Right renal pelvis (tissue), 4 donors: ENCODE results near the gene HOTAIR. TPM values are rescaled to one million over a fixed set of nuclear protein-coding genes. Genes with fewer than 3 reads are reported as not detected.

Source experiments
- DNase-seq, 4 donors: peaks; one replicate each; pipeline ENCODE4 v3.0.0-alpha.2; 2013; ENCODE audit warnings: low read depth in 4 of 4, low spot score in 3 of 4, missing footprints in 1 of 4
- polyA plus RNA-seq, 4 donors: library from polyadenylated mRNA; unstranded; fragments of 120-200 nt; gene quantifications; one replicate each; pipeline ENCODE4 v1.2.1, GENCODE V29; 2013; ENCODE audit not compliant: insufficient read length in 4 of 4

Gene HOTAIR
- polyA plus RNA-seq, 4 donors, result 1.0 to 4.1 (median 1.5) TPM

DNA sequence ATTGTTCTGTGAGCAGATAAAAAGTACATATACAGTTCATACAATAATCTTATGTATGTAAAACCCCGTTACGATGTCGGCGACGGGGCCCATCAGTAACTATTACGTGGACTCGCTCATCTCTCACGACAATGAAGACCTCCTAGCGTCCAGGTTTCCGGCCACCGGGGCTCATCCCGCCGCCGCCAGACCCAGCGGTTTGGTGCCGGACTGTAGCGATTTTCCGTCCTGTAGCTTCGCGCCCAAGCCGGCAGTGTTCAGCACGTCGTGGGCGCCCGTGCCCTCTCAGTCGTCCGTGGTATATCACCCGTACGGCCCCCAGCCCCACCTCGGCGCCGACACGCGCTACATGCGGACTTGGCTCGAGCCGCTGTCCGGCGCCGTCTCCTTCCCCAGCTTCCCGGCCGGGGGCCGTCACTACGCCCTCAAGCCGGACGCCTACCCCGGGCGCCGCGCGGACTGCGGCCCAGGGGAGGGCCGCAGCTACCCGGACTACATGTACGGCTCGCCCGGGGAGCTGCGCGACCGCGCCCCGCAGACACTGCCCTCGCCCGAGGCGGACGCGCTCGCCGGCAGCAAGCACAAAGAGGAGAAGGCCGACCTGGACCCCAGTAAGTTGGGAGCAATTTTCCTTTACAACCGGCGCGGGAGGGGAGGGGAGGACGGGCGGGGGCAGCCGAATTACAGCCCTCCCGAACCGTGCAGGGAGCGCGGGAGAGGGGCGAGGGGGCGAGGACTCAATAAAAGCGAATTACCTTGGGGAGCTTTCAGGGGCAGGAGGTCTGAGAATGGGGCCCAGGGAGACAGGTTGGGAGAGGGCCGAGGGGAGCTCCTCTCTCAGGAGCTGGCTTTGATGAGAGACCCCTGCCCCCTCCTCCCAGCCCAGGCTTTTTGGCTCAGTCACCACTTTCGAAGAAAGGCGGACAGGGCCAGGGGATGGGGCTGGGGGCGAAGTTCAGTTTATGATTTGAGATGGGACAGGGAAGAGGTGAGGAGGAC lies 25.7 kb upstream of the HOTAIR start, which contains the start of gene HOXC9:
HOXC9 (plus strand) TSS at position 46 of the 999 bp plus-strand sequence; CDS start at position 74, 28 bp downstream.
- DNase-seq, result no peak

DNA sequence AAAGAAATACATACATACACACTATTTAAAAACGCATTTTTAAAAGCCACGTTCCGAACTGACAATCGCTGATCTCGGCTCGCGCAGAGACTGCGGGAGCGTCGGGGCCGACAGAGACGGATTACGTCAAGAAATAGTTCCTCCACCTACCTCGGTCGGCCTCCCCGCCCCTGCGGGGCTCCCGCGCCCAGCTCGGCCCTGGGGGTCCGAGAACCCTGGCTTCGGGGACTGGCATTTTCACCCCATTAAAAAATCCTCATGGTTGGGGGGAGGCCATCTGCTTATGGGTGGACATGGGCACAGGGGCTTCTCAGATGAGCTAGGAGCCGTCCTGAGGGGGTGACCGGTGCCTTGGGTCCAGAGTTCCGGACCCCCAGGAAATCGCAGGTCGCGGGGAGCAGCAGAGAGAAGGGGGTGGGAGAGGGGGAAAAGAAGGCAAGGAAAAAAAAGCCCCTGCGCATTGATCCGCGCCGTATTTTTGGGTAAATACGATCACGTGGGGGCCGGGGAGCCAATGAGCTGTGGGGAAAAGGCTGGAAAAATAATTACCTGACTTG lies 24.9 kb upstream of the HOTAIR start:
- no peak for DNase-seq

DNA sequence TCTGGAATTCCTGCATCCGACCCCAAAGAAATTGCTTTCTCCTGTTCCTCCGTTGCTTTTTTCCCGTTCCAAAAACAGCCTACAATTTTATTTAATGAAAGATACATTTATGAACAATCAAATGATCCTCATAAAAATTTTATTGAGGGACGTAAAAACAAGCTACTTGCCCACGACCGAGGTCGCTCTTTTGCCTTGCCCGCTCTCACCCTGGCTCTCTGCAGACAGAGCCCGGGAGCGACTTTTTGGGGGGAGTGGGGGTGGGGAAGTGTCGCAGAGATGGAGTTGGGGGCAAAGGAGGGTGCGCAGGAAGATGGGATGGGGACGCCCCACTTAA lies 24.1 kb upstream of the HOTAIR start:
- no peak for DNase-seq

DNA sequence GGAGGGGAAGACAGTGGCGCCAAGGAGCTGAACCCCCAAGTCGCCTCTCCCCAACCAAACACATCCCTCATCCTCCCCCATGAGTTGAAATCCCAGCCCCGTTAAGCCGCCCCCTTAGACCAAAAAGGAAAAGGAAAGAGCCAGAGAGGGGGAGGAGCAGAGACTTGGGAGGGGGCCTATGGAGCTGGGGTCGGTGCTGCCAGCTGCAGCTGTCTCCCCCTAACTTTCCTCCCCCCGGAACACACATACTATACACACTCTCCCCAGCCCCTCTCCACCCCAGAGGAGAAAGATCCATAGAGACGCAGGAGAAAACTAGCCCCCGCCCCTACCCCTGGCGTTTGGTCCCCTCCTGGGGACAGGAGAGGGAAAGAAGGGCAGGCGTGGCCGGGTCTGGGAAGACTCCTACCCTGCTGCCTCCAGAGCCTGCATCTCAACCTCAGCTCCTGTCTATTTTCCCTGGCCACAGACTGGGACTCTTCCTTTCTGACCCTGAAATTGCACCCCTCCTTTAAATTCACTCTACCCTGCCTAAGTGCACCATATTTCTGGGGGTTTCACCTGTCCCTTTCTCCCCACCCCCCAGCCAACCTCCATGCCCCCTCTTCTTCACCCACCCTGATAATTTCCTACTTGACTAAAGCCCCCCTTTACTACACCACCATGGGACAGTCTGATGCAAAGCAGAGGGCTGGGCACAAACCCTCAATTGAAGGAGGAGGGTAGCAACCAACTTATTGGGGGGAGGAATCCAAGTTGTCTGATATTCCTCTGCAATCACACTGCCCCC lies 23.6 kb upstream of the HOTAIR start:
- DNase-seq, result no peak

DNA sequence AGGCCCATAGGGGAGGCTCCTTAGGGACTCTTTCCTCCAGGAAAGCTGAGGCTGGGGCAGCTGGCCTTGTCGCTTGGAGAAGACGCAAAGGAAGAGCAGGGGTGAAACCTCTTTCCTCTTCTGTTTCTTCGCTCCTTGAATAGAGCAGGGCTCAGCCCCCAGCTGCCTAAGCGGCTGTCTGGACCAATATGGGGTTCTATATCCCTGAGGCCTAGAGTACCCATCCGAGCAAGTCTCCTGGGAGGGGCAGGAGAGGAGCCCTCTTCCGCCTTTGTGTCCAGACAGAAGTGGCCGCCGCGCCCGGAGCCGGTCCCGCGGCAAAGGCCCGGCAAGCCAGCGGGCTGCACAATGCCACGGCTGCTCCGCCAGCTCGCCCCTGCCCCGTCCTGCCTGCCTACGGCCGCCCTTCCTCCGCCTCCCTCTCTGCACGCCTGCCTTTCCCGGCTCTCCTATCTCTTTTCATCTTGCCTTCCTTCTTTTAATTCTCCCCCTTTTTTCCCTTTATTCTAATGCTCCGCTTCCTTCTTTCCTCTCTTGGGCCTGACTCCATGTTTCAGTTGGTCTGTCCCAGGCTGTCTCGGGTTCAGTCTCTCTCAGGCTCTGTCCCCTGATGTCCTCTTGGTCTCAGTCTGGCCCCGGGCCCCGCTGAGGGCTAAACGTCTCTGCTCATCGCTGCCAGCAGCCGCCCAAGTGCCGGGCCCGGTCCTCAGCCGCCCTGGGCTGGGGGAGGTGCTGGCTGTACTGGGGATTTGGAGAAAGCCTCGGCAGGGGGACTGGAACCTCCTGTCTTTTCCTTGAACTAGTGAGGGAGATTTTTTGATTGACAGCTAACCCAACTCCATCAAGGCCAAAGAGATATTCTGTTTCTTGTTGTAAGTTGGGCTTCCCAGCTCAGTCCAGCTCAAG lies 22.7 kb upstream of the HOTAIR start:
- DNase-seq, result no peak

DNA sequence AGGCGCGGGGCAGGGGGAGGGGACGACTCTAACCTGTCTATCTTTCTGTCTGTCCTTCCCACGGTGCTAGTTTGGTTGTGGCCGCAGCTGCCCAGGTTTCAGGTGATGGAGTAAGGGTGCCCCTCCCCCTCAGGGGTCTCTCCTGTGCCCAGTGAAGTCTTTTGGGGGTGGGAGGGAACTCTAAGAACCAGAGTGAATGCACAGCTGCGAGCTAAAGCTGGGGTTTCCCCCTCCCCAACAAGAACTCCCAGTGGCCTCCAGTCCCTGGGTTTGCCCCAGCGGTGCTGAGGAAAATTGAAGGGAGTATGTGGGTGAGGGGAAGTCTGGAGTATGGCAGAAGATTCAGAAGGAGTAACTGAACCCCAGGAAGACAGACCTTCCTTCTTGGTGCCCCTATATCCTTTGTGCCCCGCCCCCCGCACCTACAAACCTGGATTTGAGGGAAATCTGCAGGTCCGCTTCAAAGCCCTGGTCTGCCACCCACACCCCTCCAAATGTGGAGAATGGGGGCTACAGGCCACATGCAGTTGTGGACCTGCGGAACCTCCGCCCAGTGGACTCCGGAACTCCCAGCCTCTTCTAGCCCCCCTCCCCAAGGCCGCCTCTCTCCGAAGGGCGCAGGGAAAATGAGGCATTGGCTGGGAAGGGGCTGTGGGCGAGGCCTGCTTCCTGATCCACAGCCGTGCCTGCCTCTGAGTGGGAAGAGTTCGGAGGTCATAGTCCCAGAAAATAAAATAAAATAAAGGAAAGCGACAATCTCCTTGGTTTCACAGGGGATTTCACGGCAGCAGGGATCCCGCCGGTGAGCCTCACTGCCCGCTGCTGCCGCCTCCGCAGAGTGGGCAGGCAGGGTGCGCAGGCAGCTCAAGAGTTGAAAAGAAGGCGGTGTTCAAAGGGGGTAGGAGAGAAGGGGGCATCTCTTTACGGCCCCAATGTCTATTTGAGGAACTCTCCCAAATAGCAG lies 21.8 kb upstream of the HOTAIR start:
- DNase-seq, result no peak

DNA sequence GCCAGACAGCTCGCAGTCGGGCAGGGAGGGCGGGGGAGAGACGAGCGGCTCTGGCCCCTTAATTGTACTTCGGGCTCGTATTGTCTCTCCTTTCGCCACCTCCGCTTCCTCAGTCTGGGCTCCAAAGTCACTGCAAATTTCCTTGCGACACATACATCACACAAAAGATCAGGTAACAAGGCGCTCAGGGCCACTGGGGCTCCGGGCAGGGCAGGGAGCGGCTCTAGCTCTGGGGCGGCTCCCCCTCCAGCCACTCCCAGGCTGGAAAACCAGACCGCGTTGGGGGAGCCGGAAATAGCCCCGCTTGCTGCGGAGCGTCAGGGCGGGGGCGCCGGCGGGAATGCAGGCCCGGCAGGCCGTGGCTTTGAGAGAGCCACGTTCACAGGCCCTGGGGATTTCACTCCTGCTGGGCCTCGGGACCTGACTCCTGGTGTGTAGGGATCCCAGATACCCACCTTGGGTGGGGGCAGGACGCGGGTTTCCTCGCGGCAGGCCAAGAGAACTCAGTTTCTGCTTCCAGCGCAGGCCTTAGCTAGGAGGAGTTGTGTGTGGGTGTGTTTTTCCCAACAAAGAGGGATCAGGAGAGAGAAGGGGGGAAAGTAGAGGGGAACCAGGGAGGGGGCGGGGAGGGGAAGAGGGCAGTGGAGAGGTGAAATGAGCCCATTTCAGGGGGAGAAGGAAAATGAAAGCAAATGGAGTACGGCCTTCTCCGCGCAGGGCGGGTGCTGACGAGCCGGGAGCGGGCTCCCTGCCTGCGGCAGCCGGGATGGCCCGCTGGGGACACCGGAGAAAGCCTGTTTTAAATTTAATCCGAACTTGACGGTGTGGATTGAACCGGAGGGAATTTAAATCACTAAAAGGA lies 20.9 kb upstream of the HOTAIR start:
- no peak for DNase-seq

DNA sequence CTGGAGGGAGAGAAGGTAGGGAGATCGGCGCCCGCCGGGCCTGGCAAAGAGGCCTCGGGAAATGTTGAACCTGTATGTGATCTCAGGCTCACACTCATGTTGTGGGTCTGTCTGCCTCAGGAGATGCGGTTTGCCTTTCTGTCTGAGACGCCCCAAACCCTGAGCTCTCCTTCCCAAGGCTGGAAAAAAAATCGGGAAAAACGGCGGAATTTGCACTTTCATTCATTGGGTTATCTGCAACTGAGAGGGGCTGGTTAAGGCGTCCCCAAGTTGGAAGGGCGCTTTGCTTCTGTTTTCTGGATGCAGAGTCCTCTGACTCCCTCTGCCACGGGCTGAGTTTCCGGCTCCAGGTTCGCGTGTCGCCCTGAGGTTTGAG lies 20.2 kb upstream of the HOTAIR start:
- DNase-seq, result no peak

DNA sequence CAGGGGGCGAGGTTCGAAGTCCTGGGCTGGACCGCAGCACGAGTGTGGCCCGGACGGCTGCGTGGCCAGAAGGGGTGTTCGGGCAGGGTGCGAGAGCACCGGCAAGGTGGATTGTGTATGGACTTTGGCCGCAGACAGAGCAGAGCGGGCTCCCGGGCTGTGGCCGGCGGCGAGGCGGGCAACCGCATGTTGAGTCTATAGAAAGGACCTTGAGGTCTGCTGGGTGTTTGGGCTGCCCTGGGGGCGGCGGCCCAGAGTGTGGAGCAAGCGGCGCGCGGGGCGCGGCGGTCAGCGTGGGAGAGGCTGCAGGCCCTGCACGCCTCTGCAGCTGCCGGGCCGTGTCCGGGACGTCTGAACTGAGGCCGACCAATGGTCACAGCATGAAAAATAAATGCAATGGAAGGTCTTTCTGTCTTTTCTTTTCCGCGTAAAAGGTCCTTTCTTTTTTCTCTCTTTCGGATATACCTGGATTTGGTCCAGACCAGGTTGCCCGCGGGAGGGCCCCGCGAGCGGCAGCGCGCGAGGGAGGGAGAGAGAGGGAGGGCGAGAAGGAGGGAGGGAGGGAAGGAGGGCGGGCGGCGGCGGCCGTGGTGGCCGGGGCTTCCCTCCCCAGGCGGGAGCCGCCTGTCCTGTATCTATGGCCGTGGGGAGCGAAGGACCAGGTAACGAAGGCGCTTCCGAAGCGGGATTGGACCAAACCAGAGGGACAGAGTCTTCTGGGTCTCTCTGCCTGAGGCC lies 19.7 kb upstream of the HOTAIR start:
- DNase-seq, result no peak

DNA sequence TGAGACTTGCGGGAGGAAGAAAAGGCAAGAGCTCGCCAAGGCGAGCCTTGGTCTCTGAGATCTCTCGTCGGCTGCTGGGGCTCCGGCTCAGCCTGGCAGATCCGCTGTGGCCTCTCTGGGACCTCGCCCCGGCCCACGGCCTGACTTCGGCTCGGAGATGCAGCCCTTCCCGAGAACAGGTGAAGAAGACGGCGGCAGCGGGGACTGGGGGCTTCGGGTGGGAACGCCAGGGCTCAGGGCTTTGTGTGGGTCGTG lies 19.2 kb upstream of the HOTAIR start:
- DNase-seq, result no peak

DNA sequence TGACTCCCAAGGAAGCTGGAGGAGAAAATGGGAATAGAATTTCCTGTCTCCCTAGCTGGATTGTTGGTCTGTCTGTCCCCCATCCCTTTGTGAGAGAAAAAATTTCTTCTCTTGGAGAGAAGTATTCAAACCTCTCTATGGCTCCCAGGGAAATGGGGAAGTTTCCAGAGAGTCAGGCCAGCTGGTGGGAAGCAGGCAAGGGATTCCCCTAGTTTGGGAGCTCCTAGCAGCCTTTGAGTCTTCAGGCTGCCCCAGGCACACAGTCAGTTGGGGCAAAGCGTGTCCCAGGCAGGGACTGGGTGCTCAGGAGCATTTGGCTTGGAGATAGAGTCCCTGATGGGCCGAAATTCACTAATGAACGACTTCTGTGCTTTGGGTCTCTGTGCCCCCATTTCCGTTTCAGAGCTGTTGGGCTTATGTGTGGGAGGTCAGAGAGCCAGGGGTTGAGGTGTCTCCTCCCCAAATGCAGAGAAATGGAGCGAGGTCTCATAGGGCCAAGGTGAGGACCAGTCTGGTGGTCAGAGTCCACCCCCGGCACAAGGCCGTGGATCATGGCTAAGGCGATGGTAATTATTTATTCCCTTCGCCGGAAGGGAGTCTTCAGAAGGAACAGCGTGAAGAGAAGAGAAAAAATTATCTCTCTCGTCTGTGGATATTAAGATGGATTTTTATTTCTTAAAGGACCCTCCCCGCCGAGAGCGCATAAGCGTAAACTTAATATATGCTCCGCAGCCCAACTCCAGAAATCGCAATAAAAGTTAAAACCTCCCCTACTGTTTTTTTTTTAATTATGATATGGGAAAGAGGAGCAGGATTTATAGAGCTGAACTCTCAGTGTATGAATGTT lies 18.6 kb upstream of the HOTAIR start:
- no peak for DNase-seq

DNA sequence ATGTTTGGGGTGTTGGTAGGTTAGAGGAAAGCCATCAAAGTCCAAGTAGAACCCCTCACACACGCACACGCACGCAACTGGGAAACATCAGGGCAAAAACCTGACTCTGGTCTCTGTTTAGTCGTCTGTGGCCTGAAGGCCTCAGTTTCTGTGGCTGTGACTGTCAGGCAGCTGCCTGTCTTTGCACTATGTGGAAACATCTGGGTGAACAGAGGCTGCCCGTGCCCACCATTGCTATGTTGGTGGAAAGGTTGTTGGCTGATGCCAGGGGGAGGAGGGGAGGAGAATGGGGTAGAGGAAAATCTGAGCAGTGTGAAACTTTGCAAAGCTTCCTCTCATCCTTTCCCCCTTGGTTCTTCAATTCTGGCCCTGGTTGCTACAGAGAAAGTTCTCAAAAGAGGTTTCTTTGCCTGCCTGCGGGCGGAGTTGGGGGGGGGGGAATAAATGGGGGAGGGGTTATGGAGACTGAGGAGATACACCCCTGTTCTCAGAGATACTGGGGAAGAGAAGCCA lies 17.7 kb upstream of the HOTAIR start:
- DNase-seq, result no peak

DNA sequence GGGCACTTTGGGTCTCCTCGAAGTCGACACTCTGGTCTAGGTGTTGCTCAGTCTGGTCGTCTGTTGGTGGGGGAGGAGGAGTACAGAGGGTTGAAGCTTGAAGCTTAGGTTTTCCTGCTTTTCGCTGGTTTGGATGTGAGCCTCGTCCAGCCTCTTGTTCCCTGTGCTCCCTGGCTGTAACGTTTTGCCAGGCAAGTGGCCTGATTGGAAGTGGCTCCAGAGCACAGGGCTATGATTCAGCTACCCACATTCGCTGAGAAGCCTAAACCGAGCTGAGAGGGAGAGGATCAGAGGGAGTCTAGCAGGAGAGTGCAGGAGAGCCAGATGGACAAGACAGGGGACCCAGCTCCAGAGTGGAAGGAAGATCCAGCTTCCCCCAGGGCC lies 16.3 kb upstream of the HOTAIR start:
- DNase-seq, result no peak

DNA sequence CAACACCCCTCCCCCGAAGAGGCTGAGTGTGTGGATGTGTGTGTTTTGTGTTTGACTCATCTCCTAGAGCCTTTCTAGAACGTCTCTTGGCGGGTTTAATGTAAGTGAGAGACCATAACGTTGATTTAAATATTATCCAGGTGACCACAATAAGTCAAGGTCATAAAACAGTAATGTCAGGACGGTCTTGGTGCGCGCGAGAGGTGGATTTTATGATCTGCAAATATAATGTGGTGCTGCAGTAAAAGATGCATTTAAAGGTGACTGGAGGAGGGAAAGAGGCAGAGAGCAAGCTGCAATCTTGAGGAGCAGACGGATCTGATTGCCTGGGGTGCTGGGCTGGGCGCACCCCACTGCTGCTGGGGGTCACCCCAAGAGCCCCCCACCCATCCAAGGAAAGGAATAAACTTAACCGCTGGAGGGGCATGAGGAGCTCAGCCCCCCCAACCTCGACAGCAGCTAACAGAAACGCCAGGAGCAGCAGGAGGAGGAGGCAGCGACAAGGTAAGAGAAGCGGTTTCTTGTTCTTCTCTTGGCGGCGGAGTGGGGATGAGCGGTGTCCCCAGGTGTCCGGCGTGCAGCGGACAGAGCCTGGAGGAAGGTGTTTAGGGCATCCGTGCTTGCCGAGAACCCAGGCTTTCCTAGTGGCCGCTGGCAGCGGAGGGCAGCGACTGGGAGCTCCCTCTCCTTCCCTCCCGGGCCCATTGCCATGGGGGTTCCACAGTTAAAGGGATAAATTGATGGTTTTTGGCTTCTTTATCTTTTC lies 15.7 kb upstream of the HOTAIR start:
- no peak for DNase-seq

DNA sequence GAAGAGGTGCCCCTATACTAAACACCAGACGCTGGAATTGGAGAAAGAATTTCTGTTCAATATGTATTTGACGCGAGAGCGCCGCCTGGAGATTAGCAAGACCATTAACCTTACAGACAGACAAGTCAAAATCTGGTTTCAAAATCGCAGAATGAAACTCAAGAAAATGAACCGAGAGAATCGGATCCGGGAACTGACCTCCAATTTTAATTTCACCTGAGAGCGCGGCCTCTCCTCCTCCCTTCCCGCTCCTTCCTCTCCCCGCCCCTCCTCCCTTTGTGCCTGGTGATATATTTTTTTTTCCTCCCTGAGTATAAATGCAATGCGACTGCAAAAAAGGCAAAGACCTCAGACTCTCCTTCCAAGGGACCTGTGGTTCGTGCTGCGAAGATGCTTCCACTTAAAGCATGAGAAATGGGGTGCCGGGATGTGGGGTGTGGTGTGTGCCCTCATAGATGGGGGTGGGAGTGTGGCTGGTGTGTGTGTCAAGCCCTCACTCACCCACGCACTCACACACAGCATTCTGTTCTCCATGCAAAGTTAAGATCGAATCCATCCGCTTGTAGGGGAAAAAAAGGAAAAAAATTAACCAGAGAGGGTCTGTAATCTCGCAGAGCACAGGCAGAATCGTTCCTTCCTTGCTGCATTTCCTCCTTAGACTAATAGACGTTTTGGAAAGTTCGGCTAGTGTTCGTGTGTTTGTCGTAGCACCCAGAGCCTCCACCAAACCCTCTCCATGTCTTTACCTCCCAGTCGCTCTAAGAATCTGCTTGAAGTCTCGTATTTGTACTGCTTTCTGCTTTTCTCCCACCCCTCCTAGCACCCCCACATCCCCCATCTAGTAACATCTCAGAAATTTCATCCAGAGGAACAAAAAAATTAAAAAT lies 14.7 kb upstream of the HOTAIR start:
- DNase-seq, result no peak
